IMR-90 (cell line): ENCODE measurements around the gene NWD2.

Experiments used
- CEBPB ChIP-seq: IDR thresholded peaks from 2 replicates; pipeline ENCODE4 v1.6.1; 2012; ENCODE audit warnings: low read depth, low read length, improper control_type of control experiment
- CHD1 ChIP-seq: IDR thresholded peaks from 2 replicates; pipeline ENCODE4 v1.6.1; 2012; ENCODE audit warnings: low read depth, low read length, improper control_type of control experiment
- FOS ChIP-seq: fragments of 150-350 bp; IDR thresholded peaks from 2 replicates; pipeline ENCODE4 v1.6.1; 2016; ENCODE audit warnings: low read depth, low read length
- NFE2L2 ChIP-seq: fragments of 150-350 bp; IDR thresholded peaks from 2 replicates; pipeline ENCODE4 v1.6.1; 2016; ENCODE audit warnings: low read depth, mild to moderate bottlenecking, low read length
- POLR2A ChIP-seq: IDR thresholded peaks from 2 replicates; pipeline ENCODE4 v1.6.1; 2012; ENCODE audit warnings: mild to moderate bottlenecking, low read depth, low read length
- RFX5 ChIP-seq: IDR thresholded peaks from 2 replicates; pipeline ENCODE4 v1.8.0; 2012; ENCODE audit warnings: low read depth, mild to moderate bottlenecking, low read length, moderate library complexity
- TF ChIP-seq, protein P1 (sequence below): conservative IDR thresholded peaks from 2 replicates; pipeline ENCODE4 v1.5.1; 2012; ENCODE audit warnings: mild to moderate bottlenecking, low read depth, low read length, improper control_type of control experiment

DNA sequence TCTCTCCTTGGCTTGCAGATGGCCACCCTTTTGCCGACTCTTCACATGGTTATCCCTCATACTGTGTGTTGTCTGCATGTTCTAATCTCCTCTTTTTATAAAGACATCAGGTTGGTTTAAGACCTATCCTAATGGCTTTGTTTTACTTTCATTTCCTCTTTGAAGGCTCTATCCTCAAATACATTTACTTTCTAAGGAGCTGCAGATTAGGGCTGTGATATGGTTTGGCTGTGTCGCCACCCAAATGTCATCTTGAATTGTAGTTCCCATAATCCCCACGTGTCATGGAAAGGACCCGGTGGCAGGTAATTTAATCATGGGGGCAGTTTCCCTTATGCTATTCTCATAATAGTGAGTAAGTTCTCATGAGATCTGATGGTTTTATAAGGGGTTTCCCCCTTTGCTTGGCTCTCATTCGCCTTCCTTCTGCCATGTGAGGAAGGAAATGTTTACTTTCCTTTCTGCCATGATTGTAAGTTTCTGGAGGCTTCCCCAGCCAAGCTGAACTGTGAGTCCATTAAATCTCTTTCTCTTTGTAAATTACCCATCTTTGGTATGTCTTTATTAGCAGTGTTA is 237.1 kb downstream of the NWD2 start:
- TF ChIP-seq, protein P1, sequence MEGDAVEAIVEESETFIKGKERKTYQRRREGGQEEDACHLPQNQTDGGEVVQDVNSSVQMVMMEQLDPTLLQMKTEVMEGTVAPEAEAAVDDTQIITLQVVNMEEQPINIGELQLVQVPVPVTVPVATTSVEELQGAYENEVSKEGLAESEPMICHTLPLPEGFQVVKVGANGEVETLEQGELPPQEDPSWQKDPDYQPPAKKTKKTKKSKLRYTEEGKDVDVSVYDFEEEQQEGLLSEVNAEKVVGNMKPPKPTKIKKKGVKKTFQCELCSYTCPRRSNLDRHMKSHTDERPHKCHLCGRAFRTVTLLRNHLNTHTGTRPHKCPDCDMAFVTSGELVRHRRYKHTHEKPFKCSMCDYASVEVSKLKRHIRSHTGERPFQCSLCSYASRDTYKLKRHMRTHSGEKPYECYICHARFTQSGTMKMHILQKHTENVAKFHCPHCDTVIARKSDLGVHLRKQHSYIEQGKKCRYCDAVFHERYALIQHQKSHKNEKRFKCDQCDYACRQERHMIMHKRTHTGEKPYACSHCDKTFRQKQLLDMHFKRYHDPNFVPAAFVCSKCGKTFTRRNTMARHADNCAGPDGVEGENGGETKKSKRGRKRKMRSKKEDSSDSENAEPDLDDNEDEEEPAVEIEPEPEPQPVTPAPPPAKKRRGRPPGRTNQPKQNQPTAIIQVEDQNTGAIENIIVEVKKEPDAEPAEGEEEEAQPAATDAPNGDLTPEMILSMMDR: no peak
- no peak for TF ChIP-seq POLR2A
- TF ChIP-seq CEBPB: no peak
- TF ChIP-seq RFX5: no peak
- no peak for TF ChIP-seq FOS
- no peak for TF ChIP-seq CHD1
- TF ChIP-seq NFE2L2: no peak
